ENCODE results near the gene SOX11. TPM values are rescaled to one million over a fixed set of nuclear protein-coding genes. Genes with fewer than 3 reads are reported as not detected.
A peak's percentile ranks its signal among the peaks of the same experiment; 100 is the strongest.

The SOX11 gene
- total and polyA plus RNA-seq, 3 donors from 2014 or later, result 0.05 to 0.08 (median 0.06) TPM

GRCh38 chr2:5723791-5724735, 31.9 kb downstream of the SOX11 start:
- H3K4me3 ChIP-seq, result no peak overlapping the region
- no peak for TF ChIP-seq POLR2A (IDR thresholded peaks at IDR 0.05)
- TF ChIP-seq, protein P1, sequence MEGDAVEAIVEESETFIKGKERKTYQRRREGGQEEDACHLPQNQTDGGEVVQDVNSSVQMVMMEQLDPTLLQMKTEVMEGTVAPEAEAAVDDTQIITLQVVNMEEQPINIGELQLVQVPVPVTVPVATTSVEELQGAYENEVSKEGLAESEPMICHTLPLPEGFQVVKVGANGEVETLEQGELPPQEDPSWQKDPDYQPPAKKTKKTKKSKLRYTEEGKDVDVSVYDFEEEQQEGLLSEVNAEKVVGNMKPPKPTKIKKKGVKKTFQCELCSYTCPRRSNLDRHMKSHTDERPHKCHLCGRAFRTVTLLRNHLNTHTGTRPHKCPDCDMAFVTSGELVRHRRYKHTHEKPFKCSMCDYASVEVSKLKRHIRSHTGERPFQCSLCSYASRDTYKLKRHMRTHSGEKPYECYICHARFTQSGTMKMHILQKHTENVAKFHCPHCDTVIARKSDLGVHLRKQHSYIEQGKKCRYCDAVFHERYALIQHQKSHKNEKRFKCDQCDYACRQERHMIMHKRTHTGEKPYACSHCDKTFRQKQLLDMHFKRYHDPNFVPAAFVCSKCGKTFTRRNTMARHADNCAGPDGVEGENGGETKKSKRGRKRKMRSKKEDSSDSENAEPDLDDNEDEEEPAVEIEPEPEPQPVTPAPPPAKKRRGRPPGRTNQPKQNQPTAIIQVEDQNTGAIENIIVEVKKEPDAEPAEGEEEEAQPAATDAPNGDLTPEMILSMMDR (IDR thresholded peaks at IDR 0.05), result no peak
- no peaks in the 10 kb centered on the region for H3K4me1 ChIP-seq
- no peak for DNase-seq
- 86% methylated on average over 17 of the region's 17 CpGs for WGBS, 2 donors
- no peaks in the 10 kb centered on the region for H3K36me3 ChIP-seq (ENCODE audit: low read depth, missing control alignments)
- intact Hi-C loops (cut with DNase I; ENCODE audit: low total_unique reads), result no loop called here
- no peak overlapping the region for H3K27ac ChIP-seq
- no peaks in the 10 kb centered on the region for H3K27me3 ChIP-seq
- H3K9me3 ChIP-seq, result no peaks in the 10 kb centered on the region

DNA sequence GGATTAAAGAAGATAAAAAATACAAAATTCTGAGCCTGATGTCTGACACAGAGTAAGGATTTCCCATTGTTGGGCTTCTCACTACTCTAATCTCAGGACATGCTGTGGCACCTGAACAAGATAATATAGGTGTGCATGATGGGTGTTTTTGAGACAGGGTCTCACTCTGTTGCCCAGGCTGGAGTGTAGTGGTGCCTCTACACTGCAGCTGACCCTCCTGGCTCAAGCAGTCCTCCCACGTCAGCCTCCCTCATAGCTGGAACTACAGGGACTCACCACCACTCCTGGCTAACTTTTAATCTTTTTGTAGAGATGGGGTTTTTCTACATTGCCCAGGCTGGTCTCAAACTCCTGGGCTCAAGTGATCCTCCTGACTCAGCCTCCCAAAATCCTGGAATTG, 32.9 kb downstream of the SOX11 start:
- 100% methylated on average over 1 of the region's 1 CpG for WGBS, 2 donors
- intact Hi-C loops (cut with DNase I; ENCODE audit: low total_unique reads), result no loop called here
- H3K36me3 ChIP-seq (ENCODE audit: low read depth, missing control alignments), result no peaks in the 10 kb centered on the region
- no peaks in the 10 kb centered on the region for H3K4me1 ChIP-seq
- no peak for TF ChIP-seq POLR2A (IDR thresholded peaks at IDR 0.05)
- TF ChIP-seq, protein P1 (IDR thresholded peaks at IDR 0.05), result no peak
- DNase-seq, result no peak
- H3K9me3 ChIP-seq, result no peaks in the 10 kb centered on the region
- H3K27ac ChIP-seq, result no peak overlapping the region
- no peak overlapping the region for H3K4me3 ChIP-seq
- H3K27me3 ChIP-seq, result no peaks in the 10 kb centered on the region

- 15 to 16% methylated on average over 23 of the region's 23 CpGs for WGBS, 2 donors
- Histone ChIP-seq H3K4me3 (peak overlapping the region in 1 of 2 donors; percentile 7), H3K27ac (no peak overlapping the region), H3K9me3 (no peaks in the 10 kb centered on the region), H3K36me3 (ENCODE audit: low read depth, missing control alignments) (no peaks in the 10 kb centered on the region), H3K4me1 (no peaks in the 10 kb centered on the region), H3K27me3 (no peaks in the 10 kb centered on the region)
- intact Hi-C loops (cut with DNase I; ENCODE audit: low total_unique reads), result no loop called here
- DNase-seq, result no peak
- TF ChIP-seq, protein P1 (IDR thresholded peaks at IDR 0.05), result no peak
- no peak for TF ChIP-seq POLR2A (IDR thresholded peaks at IDR 0.05)
Measured at GRCh38 chr2:5725794-5726463, 33.7 kb downstream of the SOX11 start.

DNA sequence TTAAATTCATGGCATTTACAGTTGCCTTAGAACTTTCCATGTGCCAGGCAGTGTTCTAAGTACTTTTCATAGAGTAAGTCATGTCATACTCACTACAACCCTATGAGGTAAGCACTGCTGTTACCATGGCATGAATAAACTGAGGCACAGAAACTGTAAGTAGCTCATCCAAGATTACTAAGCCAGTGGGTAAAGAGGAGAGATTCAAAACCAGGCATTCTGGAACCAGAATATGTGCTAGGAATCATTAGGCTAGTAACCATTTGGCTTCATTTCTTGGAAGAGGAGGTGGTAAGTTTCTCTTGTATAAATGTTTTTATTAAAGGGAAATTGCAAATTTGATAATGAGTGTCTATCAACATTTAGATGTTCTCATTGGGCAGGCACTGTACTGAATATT, 35.1 kb downstream of the SOX11 start:
- no peaks in the 10 kb centered on the region for H3K27me3 ChIP-seq
- no peaks in the 10 kb centered on the region for H3K4me1 ChIP-seq
- DNase-seq, result no peak
- no peak overlapping the region for H3K4me3 ChIP-seq
- TF ChIP-seq, protein P1 (IDR thresholded peaks at IDR 0.05), result no peak
- no peak for TF ChIP-seq POLR2A (IDR thresholded peaks at IDR 0.05)
- no peaks in the 10 kb centered on the region for H3K9me3 ChIP-seq
- H3K27ac ChIP-seq, result no peak overlapping the region
- H3K36me3 ChIP-seq (ENCODE audit: low read depth, missing control alignments), result no peaks in the 10 kb centered on the region
- intact Hi-C loops (cut with DNase I; ENCODE audit: low total_unique reads), result no loop called here

All from testis (tissue), 3 donors.